HTR-8/SVneo (cell line): ENCODE data around the gene EIF4G2.
"Not testable (repeated sequence)": the region's sequence is repeated elsewhere in the genome, so short reads cannot be mapped to it uniquely, and the experiment has no call there.

Source experiments
- DNase-seq: peaks from one replicate; pipeline ENCODE4 v3.0.0; 2011; ENCODE audit warnings: low spot score, mixed read lengths; ENCODE audit not compliant: insufficient read length
- FAIRE-seq: peaks from 2 replicates; lab custom pipeline; 2011; peaks lifted over from hg19 to GRCh38; lab: Jason Lieb, UNC

The EIF4G2 gene

DNA sequence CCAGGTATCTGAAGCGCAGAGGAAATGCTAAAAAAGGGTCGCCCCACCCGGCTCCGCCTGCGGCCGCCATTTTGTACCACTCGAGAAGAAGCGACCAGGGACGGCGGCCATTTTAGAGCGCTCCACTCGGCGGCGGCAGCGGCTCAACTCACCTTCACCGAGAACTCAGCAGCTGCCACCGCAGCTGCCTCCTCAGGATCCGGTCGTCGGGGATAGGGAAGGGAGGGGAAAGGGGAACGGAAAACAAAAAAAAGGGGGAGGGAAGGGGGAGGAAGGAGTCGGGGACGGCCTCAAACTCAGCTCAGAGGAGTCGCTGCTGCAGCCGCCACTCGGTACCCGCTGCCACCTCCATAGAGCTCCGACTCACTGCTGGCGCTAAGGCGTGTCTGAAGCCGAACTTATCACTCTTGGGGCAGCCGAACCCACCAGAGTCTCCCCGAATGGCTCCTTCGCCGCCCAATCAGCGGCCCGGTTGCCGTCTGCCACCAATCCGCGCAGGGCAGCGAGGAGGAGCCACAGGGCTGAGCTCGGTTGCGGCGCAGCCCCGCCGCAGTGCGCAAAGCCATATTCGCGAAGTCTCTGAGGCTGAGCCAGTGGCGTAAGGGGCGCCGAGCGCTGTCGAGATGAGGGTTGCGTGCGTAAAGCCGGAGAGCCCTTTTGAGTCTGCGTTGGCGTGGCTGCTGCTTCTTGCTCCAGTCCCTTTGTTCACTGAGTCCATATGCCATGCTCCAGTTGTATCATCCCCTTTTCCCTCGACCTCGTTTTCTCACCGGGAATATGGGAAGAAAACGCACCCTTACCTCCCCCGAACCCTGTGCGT is at the start of gene EIF4G2:
Gene EIF4G2, minus strand, starts transcription at position 374 of the 820 bp plus-strand sequence.
- FAIRE-seq (peak; percentile 98), DNase-seq (peak; percentile 97)

DNA sequence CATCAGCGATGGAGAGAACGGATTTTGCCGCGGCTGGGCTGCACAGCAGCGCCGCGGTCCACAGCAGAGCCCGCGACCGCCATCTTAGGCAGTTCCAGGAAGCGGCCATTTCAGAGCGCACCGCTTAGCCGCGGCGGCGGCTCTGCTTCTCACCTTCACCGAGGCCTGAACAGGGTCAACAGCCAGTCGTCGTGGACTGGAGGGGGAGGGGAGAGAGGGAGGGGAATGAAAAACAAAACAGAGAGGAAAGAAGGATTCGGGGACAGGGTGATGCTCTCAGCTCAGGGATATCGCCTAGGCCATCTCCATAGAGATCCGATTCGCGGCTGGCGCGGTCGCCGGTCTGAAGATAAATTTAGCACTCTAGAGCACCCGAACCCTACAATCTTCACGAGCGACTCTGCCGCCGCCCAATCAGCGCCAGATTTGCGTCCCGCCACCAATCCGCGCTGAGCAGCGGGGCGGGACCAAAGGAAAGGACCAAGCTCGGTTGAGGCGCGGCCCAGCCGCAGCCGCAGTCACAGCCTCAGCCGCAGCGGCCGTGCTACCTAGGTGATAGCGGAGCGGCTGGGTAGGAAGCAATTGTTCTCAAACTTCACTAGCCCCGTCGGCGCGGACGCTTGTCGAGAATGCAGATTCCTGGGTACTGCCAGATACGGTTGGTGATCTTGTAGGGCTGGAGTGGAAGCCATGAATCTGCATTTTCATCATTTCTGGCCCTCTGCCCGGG is 49.1 kb upstream of the EIF4G2 start, which contains the start of gene ZBED5:
Gene ZBED5, minus strand, starts transcription at position 345 of the 730 bp plus-strand sequence. CDS start 3,108 bp downstream, outside the sequence.
- DNase-seq (peak; percentile 92), FAIRE-seq (peak; percentile 87)

DNA sequence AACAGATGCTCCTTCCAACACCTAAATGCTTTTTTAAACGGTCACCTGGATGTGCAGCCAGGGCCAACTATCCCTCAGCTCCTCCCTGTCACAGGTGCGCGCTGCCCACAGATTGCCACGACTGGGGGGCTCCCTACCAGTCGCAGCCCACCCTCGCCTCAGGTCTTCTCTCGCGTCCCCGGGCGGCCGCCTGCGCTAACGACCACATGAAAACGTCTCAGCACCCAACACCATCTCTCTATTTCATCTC is 48.7 kb upstream of the EIF4G2 start:
- no peak for FAIRE-seq
- DNase-seq, result no peak

DNA sequence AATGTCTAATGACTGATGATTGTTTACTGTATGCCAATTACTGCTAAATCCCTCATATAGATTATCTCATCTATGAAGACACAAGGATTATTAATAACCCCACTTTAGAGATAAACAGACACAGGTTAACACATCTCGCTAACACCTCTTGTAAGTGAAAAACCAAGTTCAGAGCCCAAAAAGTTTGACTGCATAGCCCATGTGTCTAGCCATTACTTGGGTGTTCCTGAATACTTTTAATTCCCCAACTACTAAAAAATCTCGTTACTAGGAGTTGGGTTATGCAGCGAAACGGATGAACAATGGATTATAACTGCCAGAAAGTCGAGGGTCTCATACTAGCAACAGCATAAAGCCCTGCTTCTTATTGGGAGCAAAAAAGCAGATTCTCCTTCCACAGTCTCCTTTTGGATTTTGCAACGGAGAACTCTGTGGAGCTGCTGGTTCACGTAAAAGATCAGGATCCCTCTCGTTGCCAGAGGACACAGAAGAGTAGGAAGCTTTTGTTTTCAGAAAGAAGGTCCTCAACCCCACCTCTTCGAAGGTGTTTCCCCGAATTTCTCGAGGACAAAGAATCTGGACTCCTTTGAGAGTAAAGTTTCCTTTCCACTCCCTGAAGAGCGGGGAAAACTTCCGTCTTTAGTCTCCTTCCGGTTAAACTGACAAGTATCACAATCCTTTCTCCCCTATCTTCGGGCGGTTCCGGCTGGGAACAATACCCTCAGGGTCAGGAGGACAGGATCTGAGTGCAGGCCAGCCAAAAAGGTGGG is 48.1 kb upstream of the EIF4G2 start:
- no peak for FAIRE-seq
- peak; percentile 28 for DNase-seq

DNA sequence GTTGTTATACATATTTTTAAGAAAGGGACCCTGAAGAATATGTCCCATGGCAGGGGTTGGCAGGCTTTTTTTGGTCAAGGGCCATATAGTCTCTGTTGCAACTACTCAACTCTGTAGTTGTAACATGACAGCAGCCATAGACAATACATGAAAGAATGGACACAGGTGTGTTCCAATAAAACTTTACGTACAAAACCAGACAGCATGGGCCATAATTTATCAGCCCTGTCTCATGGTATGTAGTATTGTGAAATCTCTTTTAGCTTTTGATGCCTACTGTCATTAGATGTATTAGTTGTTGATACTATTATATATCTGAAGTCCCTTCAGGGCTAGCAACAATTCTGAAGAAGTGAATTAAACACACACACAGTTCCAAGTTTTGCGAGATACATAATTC is 46.6 kb upstream of the EIF4G2 start:
- DNase-seq, result no peak
- no peak for FAIRE-seq

DNA sequence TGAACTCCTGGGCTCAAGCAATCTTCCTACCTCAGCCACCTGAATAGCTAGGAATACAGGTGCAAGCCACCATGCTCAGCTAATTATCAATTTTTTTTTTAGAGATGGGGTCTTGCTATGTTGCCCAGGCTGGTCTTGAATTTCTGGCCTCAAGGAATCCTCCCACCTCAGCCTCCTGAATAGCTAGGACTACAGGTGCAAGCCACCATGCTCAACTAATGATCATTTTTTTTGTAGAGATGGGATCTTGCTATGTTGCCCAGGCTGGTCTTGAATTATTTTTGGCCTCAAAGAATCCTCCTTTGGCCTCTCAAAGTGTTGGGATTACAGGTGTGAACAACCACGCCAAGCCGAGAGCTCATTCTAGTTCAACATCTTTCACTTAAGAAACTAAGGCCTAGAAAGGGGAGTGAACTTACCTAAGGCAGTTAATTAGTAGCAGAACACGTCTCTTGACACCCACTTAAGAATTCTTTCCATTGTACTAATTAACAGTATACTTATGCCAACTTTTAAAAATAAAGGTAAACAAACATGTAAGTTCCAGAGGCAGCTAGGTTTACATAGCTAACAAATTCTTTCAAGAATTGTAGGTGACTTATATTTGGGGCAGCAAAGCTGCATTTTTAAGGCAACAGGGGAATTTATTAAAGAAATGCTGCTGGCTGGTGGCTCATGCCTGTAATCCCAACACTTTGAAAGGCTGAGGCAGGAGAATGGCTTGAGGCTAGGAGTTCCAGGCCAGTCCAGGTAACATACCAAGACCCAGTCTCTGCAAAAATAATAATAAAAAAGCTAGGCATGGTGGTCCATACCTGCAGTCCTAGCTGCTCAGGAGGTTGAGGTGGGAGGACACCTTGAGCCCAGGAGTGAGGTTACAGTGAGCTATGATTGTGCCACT is 39.5 kb upstream of the EIF4G2 start:
- DNase-seq (no peak), FAIRE-seq (no peak)

DNA sequence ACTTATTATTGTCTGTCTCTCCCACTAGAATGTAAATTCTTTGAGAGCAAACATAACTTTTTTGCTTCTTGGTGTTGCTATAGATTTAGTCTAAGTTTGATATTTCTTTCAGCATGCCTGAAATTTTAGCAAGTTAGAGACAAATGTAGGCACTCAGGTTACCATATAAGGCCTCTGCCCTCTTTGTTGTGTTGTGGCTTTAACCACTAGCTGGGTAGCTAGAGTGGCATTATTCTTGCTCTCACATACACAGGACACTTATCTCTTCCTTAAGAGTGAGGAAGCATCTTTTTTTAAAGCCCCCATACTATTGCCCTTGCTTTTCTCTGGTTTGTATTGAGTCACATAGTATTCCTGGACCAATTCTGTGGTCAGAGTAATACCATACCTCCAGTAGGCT is 37.9 kb upstream of the EIF4G2 start:
- FAIRE-seq, result no peak

DNA sequence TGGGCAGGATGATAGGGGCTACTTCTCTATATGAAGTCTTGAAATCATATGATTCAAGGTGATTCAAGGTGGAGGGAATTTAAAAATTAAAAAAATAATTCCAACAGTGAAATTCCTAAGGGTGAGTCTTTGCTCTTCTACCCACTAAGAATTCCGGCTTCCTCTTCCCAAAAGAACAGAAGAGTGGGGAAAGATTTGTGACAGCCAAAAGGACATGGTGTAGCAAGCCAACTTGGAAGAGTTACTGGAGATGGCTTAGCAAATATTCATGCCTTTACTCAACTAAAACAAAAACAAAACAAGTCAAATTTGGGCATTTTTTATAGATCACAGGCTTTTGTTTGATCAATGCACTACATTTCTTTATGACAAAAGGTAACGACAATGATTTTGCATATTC is 36.9 kb upstream of the EIF4G2 start:
- no peak for DNase-seq
- FAIRE-seq, result no peak

More for the DNA sequence above, 37.9 kb upstream of the EIF4G2 start:
- no peak for DNase-seq

DNA sequence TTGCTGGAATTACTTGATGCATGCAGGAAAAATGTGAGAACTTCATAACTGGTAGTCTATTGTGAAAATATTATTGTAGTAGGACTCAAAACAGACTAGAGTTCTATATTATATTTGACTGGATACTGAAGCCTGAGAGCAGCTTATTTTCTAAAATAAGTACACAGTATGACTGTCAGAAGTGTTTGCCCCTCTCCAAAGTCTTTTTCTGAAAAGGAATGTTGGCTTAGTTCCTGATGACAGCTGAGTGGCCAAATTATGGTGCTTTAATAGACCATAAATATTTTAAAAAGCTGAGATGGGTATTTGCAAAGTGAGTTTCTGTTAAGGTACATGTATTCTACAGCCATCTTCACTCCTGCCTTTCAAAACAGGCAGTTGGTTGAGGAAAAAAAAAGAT is 36.1 kb upstream of the EIF4G2 start:
- FAIRE-seq (no peak), DNase-seq (no peak)

DNA sequence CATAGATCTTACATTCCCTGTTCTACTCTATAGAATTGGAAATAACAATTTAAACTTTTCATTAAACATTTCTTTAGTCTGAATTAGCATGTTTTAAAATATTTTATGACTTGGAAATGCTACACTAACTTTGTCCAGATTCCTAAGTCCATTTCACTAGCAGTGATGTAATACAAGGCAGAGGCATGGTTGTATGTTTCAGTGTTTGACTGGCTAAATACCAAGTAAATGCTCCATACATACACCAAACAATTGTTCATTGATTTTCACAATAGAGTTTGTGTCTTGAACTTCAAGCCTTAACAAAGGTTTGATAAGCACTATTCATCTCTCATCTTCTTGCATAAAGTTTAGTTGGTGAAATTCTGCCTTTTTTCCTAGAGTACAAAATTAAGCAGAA is 35.6 kb upstream of the EIF4G2 start:
- no peak for FAIRE-seq
- no peak for DNase-seq

DNA sequence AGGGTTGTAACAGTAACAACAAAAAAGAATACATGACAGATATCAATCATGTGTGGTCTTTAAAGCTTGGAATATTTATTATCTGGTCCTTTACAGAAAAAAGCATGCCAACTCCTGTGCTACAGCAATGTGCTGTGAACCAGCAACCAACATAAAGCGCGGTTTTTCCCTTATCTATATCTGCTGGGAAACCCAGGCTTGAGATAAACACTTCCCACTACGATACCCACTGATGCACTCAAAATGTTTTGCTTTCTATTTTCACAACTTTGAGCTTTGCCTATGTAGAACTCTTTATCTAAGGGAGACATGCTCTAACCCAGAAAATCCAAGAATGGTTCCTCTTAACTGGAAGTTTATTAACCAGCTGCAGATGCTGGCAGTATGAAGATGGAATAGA is 30.2 kb upstream of the EIF4G2 start:
- FAIRE-seq (no peak), DNase-seq (no peak)

DNA sequence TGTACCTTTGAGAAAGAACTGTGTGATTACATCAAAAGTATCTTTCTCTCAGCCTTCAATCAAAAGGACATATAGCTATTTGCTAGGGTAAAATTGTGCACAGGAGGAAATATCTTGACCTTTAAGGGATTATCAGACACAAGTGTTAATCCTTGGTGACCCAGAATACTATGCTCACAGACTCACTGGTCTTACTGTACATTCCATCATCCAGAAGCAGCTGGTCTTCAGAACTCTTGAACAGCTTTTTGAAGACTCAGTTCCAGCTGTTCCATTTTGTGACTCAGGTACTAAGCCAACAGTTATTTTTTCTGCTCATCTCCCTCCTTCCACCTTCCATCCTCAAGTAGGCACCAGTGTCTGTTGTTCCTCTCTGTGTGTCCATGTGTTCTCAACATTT is 29.4 kb upstream of the EIF4G2 start:
- DNase-seq, result no peak
- no peak for FAIRE-seq

DNA sequence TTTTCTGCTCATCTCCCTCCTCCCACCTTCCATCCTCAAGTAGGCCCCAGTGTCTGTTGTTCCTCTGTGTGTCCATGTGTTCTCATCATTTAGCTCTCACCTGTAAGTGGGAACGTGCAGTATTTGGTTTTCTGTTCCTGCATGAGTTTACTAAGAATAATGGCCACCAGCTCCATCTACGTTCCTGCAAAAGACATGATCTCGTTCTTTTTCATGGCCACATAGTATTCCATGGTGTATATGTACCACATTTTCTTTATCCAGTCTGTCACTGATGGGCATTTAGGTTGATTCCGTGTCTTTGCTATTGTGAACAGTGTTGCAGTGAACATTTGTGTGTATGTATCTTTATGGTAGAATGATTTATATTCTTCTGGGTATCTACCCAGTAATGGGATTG is 28.2 kb upstream of the EIF4G2 start:
- not testable (repeated sequence) for FAIRE-seq

DNA sequence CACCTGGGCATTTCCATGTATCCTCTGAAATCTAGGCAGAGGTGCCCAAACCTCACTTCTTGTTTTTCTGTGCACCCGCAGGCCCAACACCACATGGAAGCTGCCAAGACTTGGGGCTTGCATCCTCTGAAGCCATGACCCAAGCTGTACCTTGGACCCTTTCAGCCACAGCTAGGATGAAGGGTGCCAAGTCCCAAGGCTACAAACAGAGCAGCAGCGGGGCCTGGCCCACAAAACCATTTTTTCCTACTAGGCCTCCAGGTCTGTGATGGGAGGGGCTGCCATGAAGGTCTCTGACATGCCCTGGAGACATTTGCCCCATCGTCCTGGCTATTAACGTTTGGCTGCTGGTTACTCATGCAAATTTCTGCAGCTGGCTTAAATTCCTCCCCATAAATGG is 20.4 kb upstream of the EIF4G2 start:
- no peak for DNase-seq
- no peak for FAIRE-seq

More for the DNA sequence above, 28.2 kb upstream of the EIF4G2 start:
- DNase-seq, result not testable (repeated sequence)

DNA sequence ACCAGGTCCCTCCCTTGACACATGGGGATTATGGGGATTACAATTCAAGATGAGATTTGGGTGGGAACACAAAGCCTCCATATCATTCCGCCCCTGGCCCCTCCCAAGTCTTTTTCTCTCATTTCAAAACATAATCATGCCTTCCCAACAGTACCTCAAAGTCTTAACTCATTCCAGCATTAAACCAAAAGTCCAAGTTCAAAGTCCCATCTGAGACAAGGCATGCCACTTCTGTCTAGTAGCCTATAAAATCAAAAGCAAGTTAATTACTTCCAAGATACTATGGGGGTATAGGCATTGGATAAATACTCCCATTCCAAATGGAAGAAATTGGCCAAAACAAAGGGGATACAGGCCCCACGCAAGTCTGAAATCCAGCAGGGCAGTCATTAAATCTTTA is 19.7 kb upstream of the EIF4G2 start:
- FAIRE-seq, result no peak
- DNase-seq, result no peak

DNA sequence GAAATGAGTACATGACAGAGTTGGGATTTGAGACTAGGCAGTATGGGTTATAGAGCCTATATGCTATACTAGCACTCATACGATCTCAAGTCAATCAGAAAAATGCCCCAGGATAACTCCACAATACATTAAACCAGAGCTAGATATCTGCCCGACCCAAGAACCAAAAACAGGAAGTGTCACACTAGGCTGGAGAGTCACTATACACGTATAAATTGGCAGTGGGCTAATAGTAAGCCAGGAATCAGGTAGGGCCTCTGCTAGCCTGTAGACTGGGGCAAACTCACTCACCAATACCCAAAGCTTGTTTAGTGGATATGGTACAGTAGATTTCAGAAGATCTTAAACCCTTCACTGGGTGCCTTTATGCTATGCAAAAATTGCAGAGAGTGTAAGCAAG is 16.2 kb upstream of the EIF4G2 start:
- no peak for FAIRE-seq
- no peak for DNase-seq

DNA sequence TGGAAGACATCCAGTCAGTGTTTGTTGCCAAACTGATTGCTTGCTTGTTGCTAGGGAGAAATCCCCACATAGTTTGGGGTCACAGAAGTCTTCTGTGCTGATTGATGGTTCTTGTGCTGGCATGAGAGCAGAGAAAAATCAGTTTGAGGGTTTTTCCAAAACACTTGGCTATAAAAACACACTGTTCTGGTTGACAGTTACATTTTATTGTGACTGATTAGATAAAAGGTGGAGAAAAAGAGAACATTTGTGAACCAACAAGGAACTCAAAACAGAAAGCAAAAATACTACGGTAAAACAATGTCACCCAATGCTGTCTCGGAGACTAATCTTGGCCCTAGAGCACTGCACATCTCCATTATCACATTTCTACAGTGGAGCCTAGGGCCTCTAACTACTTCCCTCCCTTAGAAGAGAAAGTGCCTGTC is 14.4 kb upstream of the EIF4G2 start:
- no peak for FAIRE-seq

DNA sequence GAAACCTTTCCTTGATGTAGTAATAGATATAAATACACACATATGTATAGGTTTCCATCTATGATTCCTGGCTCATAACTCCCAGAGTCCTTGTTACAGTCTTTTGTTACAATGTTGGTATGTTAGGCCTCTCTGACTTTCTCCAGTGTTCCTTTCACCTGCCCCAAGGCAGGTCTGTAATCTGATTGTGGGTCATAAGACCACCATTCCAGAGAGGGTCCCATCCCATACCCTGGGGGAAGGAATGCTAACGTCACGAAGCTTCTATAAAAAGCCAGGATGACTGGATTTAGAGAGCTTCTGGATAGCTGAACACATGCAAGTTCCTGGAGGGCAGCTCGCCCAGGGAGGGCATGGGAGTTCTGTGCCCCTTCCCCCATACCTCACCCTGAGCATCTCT is 13.8 kb upstream of the EIF4G2 start:
- not testable (repeated sequence) for DNase-seq, FAIRE-seq

More for the DNA sequence above, 14.4 kb upstream of the EIF4G2 start:
- no peak for DNase-seq

DNA sequence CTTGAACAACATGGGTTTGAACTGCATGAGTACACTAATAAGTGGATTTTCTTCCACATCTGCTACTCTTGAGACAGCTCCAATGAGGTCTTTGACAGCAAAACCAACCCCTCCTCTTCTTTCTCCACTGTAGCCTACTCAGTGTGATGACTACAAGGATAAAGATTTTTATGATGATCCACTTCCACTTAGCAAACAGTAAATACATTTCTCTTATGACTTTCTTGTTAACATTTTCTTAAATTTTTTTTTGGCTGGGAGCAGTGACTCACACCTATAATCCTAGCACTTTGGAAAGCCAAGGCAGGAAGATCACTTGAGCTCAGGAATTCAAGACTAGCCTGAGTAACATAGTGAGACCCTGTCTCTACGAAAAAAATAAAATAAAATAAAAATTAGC is 9.9 kb upstream of the EIF4G2 start:
- peak; percentile 40 for DNase-seq
- FAIRE-seq, result peak; percentile 20

DNA sequence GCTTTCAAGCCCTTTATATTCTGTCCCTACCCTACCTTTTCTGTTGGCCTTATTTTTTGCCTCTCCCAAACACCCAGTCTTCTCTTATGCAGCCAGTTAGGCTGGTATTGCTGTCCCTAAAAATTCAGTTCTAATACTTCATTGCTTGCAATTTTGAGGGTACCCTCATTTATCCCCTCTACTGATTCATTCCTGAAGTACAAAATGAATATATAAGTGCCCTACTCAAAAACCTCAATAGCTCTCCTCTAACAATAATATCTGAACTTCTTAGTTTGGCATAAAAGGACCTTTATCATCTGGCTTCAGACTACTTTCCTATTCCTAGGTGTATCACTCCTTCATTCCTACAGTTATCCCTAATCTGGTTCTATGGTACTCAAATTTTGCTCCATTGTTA is 5.2 kb upstream of the EIF4G2 start:
- no peak for FAIRE-seq
- DNase-seq, result no peak
